GM19395 (cell line): ENCODE measurements around the gene NPC1.
A peak's percentile ranks its signal among the peaks of the same experiment; 100 is the strongest.
"Not testable (repeated sequence)": the region's sequence is repeated elsewhere in the genome, so short reads cannot be mapped to it uniquely, and the experiment has no call there.

ENCODE experiments used
- ATAC-seq: cut with Tn5 transposase; IDR thresholded peaks from one replicate; pipeline ENCODE4 v1.9.1; 2021; ENCODE audit warnings: mild to moderate bottlenecking, moderate library complexity; ENCODE audit not compliant: unreplicated experiment

The NPC1 gene

DNA sequence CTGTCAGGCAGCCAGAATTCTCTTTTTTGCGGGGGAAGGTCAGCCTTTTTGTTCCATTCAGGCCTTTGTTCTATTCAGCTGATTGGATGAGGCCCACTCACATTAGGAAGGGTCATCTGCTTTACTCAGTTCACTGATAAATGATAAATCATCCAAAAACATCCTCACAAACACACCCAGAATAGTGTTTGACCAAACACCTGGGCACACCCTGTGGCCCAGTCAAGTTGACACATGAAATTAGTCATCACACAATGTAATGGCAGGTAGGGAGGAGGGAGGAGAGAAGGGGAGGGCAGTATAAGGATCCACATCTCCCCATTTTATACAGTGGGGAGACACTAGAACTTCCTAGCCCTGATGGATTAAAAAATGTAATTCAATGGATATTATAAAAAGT, 91.3 kb downstream of the NPC1 start:
- ATAC-seq = no peak

DNA sequence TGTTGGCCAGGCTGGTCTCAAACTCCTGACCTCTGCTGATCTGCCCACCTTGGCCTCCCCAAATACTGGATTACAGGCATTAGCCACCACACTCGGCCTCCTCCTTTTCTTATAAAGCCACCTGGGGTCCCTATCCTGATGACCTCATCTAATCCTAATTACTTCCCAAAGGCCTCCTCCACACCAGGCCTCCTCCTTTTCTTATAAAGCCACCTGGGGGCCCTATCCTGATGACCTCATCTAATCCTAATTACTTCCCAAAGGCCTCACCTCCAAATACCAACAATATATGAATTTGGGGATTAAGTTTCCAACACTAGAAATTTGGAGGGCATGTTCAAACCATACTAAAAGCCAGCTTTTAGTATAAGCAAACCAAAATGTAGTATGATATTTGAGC, 92.7 kb downstream of the NPC1 start:
- ATAC-seq = no peak

- ATAC-seq = not testable (repeated sequence)
Observed at GRCh38 chr18:23489586-23489985, 96.7 kb downstream of the NPC1 start.

DNA sequence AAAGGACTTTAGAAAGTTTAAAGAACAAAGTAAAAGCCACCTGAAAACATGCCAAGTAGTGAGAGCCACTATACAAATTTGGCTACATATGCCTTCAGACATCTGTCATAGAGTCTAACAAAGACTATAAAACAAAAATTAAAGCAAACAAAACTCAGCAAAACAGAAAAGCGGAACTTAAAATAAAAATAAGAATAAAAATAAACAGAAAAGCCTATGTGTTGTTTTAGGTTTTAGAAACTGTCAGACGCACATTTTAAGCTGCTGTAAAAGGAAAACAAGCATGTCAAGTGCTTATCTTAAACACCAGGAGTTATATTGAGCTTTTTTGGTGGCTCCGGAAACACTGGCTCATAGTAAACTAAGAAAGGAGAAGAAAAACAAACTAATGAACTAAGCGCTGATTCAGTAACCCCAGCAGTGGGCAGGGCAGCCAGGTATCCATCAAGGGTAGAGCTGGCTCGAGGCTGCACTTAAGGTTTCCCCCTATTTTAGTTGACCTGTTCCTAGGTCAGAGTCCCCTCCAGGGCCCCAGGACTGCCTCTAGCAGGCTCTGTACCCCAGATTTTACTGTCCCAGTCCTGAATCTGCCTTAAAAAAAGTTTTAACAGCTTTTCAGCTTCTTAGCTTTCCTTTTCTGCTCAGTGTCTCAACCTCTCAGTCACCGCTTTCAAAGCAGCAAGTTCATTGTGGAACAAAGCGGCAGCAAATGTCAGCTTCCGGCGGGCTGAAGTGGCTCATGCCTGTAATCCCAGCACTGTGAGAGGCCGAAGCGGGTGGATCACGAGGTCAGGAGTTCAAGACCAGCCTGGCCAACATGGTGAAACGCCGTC, 98.4 kb downstream of the NPC1 start:
- peak; percentile 78 for ATAC-seq

DNA sequence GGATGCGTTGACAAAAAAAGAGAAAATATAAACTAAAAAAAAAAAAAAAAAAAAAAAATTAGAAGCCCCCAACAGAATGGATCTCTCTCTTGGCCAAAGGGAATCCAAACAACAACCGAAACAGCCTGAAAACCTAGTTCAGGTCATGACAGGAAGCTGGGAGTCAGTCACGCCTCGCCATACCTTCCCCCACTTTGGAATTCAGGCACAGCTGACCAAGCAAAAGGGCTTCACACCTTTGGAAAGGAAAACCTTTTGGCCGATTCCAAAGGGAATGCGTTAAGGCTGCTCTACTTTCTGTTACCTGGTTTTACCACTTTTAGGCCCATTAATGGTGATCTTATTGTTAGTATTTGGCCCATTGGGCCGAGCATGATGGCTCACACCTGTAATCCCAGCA, 100.9 kb downstream of the NPC1 start:
- no peak for ATAC-seq

DNA sequence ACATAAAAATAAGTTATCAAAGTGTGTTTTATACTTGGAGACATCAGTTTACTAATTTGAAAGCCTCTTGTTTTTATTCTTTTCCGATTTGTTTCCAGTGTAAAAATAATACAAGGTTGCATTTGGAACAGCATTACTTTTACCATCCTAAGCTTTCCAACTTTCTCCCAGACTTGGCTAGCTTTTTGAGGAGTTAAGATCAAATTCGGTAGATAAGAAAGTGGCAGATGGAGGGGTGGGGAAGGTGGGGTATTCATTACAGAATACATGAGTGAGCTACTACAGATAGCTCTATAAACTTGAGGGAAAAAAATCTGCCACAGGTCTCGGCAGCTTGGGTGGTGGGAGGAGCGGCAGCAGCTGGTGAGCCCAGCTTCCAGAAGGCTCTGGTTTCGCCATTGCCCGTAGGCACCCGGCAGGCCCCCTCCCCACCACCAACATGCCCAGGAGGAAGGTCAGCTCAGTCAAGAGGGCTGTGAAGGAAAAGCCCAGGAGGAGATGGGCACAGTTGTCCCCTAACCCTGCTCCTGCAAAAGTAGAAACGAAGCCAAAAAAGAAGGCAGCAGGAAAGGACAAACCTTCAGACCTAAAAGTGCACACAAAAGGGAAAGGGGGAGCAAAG, 101.6 kb downstream of the NPC1 start:
- ATAC-seq = no peak
